Dedifferentiated amniotic fluid mesenchymal stem cell (primary cell): ENCODE results near the gene ABCB11.
"Not testable (repeated sequence)": the region's sequence is repeated elsewhere in the genome, so short reads cannot be mapped to it uniquely, and the experiment has no call there.

Source experiments
- DNase-seq: peaks from one replicate; pipeline ENCODE4 v3.0.0-alpha.2; 2016; ENCODE audit errors: extremely low spot score

ABCB11 gene

GRCh38 chr2:169031202-169031601 lies at the start of gene ABCB11:
Gene ABCB11 (minus strand): TSS chr2:169031324. CDS start chr2:169018125, 13,199 bp downstream.
- no peak for DNase-seq

DNA sequence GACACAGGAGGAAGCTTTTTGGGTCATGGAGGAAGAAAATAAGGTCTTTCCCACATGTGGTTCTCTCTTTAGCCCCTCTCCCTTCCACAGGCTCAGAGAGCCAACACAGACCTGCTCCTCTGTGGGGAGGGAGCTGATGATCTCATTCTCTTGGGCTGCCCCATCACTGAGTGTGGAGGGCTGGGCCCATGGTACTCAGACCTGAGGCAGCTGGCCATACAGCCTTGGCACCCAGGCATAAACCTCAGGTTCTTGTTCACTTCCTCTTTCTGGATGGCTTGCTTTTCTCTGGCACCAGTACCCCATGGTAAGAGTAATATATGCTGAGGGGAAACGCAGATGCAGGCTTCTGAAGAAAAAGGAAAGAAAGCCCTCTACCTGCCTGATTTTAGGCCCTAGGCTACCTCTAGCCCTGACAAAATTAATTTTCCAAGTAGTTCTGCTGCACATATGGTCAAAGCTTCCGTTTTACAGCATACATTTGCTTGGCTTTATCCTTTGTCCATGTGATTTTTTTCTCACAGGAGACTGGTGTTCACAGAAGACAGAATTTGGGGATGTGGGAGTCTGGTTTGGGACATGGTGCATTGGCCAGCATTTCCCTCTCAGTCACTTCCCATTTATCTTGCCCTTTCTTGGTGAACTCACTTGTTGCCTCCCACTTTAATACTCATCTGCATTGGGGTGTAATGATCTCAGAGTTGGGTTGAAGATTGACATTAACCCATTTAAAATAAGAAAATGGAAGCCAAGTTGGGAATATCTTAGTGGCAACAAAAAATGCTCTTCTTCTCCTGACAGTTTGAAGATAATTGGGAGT lies 49.3 kb upstream of the ABCB11 start:
- DNase-seq = no peak

DNA sequence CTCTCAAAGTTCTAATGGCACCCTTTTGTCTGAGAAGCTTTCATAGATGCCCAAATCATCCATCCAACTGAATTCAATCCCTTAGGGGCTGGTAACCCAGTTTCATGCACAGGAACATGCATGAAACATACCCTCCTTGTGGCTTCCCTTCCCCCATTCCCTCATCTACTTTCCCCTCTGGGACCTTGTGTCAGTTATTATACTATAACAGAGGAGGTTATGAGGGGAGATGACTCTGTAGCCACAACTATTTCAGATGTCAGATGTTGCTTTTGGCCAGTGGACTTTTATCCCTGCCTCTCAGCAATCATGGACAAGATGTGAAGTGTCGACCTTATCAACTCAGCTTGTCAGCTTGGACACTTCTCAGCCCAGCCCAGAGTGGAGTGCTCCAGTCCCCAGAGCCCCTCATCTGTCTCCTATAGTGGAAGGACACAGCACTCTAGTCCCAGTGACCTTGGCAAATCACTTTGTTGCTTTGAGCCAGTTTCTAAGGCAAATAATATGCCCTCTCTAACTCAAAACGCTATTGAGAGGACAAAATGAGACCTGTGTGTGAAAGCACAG lies 46.6 kb upstream of the ABCB11 start:
- DNase-seq = no peak

DNA sequence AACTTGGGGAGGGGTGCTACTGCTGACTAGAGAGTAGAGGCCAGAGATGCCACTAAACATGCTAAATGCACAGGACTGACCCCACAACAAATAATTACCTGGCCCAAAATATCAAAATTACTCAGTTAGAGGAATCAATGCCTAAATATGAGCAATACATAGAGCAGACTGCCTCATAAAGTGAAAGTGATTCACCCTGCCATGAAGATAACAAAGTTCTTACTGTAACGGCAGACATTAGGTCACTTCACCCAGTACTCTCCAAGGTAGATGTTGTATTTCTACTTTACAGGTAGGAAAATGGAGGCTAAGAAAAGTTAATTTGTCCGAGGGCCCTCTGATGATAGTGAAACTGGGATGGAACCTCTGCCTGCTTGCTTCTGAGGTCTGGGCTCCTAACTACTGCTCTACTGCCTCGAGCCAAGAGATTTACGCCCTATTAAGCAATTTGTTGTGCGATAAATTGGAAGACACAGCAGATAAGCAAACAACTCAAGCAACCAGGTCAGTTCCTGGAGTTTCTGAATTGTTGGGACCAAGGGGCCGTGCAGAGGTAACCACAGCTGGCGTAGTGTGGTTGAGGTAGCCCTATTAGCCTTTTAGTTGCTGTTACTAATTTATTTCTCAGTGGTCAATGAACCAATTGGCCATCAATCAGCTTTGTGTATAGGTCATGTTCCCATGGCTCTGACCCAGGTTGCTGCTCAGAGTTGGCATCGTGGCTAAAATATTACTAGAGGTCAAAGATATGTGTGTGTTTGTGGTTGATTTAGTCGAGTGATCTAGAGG lies 43.0 kb upstream of the ABCB11 start:
- no peak for DNase-seq

DNA sequence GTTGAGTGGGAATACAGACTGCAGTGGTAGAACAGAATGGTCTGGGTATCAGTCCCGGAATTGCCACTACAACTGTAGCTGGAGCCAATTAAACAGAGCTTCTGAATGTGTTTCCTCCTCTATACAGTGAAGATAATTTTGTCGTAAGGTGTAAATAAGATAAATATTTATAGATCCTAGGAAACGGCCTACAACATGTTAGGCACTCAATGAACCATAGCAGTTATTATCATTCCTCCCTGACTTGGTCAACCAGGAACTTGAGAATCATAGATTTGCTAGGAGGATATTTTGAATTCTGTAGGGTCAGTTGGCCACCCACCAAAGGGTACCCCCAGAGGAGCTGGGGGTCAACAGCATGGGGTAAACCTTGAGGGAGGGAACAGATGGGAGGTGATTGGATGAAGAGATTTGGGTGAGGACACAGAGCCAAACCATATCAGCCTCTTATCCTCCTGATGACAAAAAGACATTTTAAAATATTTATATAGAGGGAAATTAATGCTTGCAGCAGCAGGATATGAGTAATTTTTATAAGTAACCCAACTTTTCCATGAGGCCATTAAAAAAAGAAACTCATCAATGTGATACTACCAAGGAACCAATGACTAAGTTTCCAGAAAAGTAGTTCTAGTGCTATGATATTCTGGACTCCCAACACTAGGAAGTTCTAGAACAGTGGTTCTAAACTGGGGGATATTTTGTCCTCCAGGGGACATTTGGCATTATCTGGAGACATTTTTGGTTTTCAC lies 42.3 kb upstream of the ABCB11 start:
- DNase-seq = no peak

GRCh38 chr2:169072163-169072925 lies 41.2 kb upstream of the ABCB11 start:
- no peak for DNase-seq

DNA sequence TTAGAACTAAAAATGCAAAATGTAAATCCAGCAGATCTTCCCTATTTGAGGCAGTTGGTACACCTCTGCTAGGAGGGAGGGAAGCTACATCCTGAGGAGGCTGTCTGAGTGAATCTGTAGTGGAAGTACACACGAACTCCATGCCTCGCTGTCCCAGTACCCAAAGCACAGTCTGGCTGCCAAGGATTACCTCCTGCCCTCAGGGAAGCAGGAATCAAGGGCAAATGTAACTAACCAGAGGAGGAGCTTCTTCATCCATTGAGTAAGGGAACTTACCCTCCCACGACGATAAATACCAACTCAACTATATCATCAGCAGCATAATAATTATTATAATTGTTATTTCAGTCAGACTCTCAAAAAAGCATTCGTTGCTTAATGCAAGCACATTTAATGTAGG lies 40.3 kb upstream of the ABCB11 start:
- no peak for DNase-seq

GRCh38 chr2:169069833-169070232 lies 38.7 kb upstream of the ABCB11 start:
- DNase-seq = no peak

- no peak for DNase-seq
These were observed 38.2 kb upstream of the ABCB11 start, which contains the start of gene DHRS9 for GRCh38 chr2:169069341-169069740. Gene DHRS9 (plus strand): TSS chr2:169069563. CDS start chr2:169081582, 12,019 bp downstream.

DNA sequence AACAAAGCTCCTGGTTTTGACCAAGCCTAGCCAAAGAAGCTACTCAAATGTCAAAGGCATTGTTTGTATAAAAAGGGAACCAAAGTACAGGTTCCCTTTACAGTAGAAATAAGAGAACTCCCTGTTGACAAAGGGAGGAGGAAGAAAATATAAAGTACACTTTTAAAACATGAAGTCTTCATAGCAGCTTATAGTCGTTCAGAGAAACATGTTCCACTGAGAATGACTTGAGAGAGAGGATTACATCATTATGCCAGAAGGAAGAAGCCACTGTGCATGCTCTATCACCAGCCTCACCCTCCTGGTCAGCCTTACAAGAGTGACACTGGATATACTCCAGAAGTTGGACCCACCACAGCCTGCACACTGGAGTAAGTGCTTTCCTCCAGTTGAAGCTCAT lies 35.8 kb upstream of the ABCB11 start:
- DNase-seq = no peak

- no peak for DNase-seq
These were observed 34.9 kb upstream of the ABCB11 start for GRCh38 chr2:169065864-169066517.

DNA sequence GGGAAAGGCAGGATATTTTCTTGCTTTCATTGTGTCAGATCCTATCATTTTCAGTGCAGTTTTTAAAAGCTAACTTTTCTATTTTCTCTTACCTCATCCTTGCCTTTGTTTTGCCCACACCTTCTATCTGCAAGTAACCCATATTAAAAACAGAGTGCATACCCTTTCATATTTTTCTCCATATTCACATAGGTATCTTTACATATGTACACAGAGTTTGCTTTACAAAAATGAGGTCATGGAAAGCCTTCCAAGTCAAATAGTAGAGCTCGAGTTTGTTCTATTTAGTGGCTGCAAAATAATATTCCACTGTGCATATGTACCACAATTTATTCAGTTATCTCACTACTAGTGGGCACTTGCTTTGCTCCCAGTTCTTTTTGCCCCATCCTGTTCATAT lies 34.3 kb upstream of the ABCB11 start:
- no peak for DNase-seq

DNA sequence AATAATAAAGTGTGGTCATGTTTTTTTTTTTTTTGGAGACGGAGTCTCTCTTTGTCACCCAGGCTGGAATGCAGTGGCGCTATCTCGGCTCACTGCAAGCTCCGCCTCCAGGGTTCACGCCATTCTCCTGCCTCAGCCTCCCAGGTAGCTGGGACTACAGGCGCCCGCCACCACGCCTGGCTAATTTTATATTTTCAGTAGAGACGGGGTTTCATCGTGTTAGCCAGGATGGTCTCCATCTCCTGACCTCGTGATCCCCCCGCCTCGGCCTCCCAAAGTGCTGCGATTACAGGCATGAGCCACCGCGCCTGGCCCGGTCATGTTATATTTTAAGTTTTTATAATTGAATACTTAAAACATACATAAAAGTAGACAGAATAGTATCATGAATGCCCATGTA lies 33.1 kb upstream of the ABCB11 start:
- not testable (repeated sequence) for DNase-seq

DNA sequence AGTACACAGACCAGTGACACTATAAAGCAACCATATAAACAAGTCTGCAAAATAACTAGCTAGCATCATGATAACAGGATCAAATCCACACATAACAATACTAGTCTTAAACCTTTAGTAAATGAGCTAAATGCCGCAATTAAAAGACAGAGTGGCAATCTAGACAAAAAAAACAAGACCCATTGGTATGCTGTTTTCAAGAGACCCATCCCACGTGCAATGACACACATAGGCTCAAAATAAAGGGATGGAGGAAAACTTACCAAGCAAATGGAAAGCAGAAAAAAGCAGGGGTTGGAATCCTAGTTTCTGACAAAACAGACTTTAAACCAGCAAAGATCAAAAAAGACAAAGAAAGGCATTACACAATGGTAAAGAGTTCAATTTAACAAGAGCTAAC lies 23.5 kb upstream of the ABCB11 start:
- not testable (repeated sequence) for DNase-seq

- no peak for DNase-seq
These were observed 19.5 kb upstream of the ABCB11 start for GRCh38 chr2:169050476-169051240.

DNA sequence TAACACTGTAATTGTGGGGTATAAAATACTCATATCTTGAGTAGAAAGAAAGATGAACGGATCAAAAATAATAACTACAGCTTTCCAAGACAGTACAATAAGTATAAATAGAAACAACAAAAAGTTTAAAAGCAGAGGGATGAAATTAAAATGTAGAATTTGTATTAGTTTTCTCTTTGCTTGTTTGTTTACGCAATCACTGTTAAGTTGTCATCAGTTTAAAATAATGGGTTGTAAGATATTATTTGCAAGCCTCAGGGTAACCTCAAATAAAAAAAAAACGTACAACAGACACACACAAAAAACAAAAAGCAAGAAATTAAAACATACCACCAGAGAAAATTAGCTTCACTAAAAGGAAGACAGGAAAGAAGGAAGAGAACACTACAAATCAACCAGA lies 18.0 kb upstream of the ABCB11 start:
- no peak for DNase-seq

DNA sequence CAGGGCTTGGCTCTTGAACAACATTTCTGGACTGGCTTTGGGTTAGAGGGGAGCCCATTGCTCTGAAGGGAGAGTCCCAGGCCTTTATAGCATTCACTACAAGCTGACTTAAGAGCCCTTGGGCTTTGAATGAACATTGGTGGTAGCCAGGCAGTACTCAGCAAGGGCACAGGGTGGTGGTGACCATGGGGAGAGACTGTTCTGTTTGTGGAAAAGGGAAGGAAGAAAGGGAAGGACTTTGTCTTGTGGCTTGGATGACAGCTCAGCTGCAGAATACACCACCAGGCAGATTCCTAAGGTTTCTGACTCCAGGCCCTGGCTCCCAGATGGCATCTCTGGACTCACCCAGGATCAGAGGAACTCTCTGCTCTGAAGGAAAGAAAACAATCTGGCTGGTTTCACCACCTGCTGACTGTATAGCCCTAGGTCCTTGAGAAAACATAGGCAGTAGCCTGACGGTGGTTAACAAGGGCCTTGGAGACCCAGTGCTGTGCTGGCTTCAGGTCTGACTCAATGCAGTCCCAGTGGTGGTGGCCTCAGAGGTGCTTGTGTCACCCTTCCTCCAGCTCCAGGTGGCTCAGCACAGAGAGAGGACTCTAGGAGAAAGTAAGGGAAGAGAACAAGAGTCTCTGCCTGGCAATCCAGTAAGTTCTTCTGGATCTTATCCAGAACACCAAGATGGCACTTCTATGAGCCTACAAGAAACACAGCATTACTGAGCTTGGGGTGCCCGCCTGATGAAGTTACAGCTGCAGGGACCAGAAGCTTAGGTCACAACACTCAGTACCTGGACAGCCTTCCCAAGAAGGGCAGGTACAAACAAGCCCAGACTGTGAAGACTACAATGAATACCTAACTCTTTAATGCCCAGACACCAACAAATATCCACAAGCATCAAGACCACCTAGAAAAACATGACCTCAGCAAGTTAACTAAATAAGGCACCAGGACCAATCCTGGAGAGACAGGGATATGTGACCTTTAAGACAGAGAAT lies 16.4 kb upstream of the ABCB11 start:
- no peak for DNase-seq

- no peak for DNase-seq
These were observed 15.5 kb upstream of the ABCB11 start for GRCh38 chr2:169046440-169047151.
